Neutrophil (primary cell): Measurements from ENCODE around the gene PHKA2.

ENCODE experiments used
- H3K27ac ChIP-seq: fragments of 200-600 bp; sonication (generic); 2 replicates; pipeline ENCODE4 v1.5.1; 2016; ENCODE audit warnings: mild to moderate bottlenecking, moderate library complexity
- H3K27me3 ChIP-seq: fragments of 200-600 bp; sonication (generic); 2 replicates; pipeline ENCODE4 v1.6.0; 2016; ENCODE audit warnings: mild to moderate bottlenecking
- H3K36me3 ChIP-seq: fragments of 200-600 bp; sonication (generic); 2 replicates; pipeline ENCODE4 v1.5.1; 2017
- H3K4me1 ChIP-seq, 2 experiments: fragments of 200-600 bp in 1 of 2; sonication (generic) in 1 of 2; 1 replicate in 1 of 2; 2 replicates in 1 of 2; pipeline versions ENCODE4 v1.5.1 to v1.6.1; 2013 to 2016; ENCODE audit warnings: low read depth in 1 of 2, low read length in 1 of 2, mild to moderate bottlenecking in 1 of 2, moderate library complexity in 1 of 2; ENCODE audit not compliant: control insufficient read depth in 1 of 2, insufficient read depth in 1 of 2
- H3K4me3 ChIP-seq, 2 experiments: fragments of 200-600 bp in 1 of 2; sonication (generic) in 1 of 2; 1 replicate in 1 of 2; 2 replicates in 1 of 2; pipeline ENCODE4 v1.5.1; 2013 to 2016; ENCODE audit warnings: low read depth in 1 of 2, low read length in 1 of 2, mild to moderate bottlenecking in 1 of 2, moderate library complexity in 1 of 2
- H3K9me3 ChIP-seq: fragments of 200-600 bp; sonication (generic); 2 replicates; pipeline ENCODE4 v1.5.1; 2016
- TF ChIP-seq, protein P1 (sequence below): fragments of 200-600 bp; sonication (generic); IDR thresholded peaks from 2 replicates; pipeline ENCODE4 v1.5.1; 2016; ENCODE audit warnings: antibody characterized with exemption

The PHKA2 gene

DNA sequence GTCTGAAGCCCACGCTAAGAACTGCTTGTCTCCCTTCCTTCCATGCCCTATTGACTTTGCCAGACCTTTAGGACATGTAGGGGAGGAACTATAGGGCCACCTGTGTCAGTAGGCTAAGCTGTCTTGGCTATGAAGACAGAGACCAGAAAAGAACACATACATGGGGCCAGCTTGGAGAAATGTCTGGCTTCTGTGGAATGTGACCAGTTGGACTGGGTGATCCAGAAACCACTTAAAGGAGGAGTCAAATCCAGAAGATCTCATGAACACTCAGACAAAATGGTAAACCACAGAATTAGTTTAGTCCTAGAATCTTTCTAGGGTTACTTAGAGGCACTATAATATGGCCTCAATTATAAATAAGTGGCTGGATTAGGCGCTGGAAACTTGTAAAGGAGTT lies 42.0 kb downstream of the PHKA2 start:
- Histone ChIP-seq H3K27ac (no peak overlapping the region), H3K9me3 (no peaks in the 10 kb centered on the region), H3K4me1 (no peaks in the 10 kb centered on the region), H3K27me3 (no peaks in the 10 kb centered on the region), H3K36me3 (peaks cover 48% of the 10 kb centered on the region), H3K4me3 (no peak overlapping the region)
- TF ChIP-seq, protein P1, sequence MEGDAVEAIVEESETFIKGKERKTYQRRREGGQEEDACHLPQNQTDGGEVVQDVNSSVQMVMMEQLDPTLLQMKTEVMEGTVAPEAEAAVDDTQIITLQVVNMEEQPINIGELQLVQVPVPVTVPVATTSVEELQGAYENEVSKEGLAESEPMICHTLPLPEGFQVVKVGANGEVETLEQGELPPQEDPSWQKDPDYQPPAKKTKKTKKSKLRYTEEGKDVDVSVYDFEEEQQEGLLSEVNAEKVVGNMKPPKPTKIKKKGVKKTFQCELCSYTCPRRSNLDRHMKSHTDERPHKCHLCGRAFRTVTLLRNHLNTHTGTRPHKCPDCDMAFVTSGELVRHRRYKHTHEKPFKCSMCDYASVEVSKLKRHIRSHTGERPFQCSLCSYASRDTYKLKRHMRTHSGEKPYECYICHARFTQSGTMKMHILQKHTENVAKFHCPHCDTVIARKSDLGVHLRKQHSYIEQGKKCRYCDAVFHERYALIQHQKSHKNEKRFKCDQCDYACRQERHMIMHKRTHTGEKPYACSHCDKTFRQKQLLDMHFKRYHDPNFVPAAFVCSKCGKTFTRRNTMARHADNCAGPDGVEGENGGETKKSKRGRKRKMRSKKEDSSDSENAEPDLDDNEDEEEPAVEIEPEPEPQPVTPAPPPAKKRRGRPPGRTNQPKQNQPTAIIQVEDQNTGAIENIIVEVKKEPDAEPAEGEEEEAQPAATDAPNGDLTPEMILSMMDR: no peak

DNA sequence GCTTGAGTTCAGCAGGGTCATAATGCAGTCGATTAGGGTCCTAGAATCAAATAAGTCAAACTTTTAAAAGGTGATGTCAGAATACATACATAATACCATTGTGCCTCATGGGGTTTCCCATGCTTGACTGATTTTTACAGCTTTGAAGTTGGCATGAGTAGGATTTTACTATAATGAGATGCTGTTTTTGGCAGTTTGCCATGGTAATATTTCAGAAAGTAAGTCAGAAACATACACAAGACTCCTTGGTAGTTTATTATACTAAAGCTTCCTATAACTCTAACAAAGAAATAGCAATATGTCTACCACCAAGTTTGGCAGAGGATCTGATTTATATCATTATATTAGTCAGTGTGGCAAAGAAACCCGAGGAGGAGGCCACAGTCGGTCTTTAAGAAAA lies 45.2 kb downstream of the PHKA2 start:
- peaks cover 62% of the 10 kb centered on the region for H3K36me3 ChIP-seq
- no peaks in the 10 kb centered on the region for H3K4me1 ChIP-seq
- peak overlapping the region; percentile 58 for H3K27ac ChIP-seq
- no peaks in the 10 kb centered on the region for H3K27me3 ChIP-seq
- TF ChIP-seq, protein P1: no peak
- H3K9me3 ChIP-seq: no peaks in the 10 kb centered on the region
- H3K4me3 ChIP-seq: no peak overlapping the region

DNA sequence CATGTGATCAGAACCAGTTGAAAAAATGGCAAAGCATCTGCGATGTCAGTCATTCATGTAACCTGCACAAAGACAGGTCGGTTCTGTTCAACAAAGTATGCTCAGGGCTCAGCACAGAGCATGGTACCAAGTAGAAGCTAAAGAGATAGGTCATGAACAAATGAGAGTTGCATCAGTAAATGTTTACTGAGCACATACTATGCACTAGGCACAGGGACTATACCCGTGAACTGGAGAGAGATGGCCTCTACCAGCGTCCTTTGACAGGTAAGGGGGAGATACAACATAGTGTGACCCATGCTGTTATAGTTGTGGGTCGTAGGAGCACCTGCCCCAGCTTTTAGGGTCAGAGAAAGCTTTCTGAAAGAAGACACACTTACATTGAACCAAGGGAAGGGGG lies 46.7 kb downstream of the PHKA2 start:
- H3K36me3 ChIP-seq: peaks cover 60% of the 10 kb centered on the region
- H3K4me1 ChIP-seq: no peaks in the 10 kb centered on the region
- no peaks in the 10 kb centered on the region for H3K9me3 ChIP-seq
- H3K27me3 ChIP-seq: no peaks in the 10 kb centered on the region
- peak overlapping the region; percentile 58 for H3K27ac ChIP-seq
- H3K4me3 ChIP-seq: no peak overlapping the region
- TF ChIP-seq, protein P1: no peak

DNA sequence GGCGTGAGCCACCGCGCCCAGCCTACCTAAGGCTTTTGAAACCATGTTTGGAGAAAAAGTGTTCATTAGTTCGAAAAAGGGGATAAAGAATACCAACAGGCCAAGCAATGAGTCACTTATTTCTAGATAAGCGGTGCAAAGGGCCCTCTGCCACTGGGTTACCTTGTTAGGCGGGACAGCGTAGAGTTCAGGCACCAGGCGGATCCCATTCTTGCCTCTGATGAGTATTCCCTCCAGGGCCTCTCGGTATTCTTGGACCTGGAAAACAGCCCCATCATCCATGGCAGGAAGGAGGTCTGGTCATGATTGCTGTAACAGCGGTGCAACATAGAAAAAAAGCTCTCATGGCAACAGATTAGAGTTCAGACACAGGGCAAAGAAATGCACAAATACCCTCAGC lies 48.0 kb downstream of the PHKA2 start:
- Histone ChIP-seq H3K36me3 (peaks cover 61% of the 10 kb centered on the region), H3K4me3 (no peak overlapping the region), H3K27me3 (no peaks in the 10 kb centered on the region), H3K27ac (no peak overlapping the region), H3K4me1 (no peaks in the 10 kb centered on the region), H3K9me3 (no peaks in the 10 kb centered on the region)
- TF ChIP-seq, protein P1: no peak

DNA sequence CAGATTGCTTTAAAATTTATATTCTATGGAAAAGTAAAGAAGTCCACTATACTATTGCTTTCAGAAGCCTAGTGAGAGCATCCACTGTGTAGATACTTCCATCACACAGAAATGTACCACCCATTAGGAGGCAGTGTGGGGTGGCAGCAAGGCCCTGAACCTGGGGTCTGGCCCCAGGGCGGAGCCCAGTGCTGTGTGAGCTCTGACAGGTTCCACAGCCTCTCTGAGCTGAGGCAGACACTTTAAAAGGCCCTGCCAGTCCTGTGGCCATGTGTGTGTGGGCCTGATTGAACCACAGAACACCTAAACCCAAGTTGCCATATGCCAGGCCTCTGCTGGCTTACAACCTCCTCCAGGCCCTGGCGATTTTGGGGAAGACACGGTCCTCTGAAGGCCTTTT lies 49.2 kb downstream of the PHKA2 start:
- Histone ChIP-seq H3K27me3 (no peaks in the 10 kb centered on the region), H3K4me1 (no peaks in the 10 kb centered on the region), H3K36me3 (peaks cover 64% of the 10 kb centered on the region), H3K4me3 (no peak overlapping the region), H3K9me3 (no peaks in the 10 kb centered on the region), H3K27ac (no peak overlapping the region)
- TF ChIP-seq, protein P1: no peak

DNA sequence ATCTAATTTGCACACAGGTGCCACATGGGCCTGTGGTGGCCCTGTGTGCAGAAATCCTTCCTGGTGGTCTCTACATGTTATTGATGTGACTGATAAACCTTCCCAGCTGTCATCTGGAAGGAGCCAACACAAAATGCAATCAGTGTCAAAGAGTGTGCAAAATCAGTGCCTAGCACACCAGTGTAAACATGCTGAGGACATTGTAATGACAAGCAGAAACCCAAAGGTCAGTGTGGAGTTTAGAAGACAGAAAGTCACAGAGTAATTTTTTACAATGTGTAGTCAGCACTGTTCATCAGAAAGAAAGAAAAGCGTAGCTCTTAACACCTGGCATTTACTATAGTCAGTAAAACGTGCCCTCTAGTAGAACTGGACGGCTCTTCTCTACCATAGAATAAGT lies 50.3 kb downstream of the PHKA2 start:
- peaks cover 71% of the 10 kb centered on the region for H3K36me3 ChIP-seq
- H3K4me1 ChIP-seq: no peaks in the 10 kb centered on the region
- no peaks in the 10 kb centered on the region for H3K9me3 ChIP-seq
- TF ChIP-seq, protein P1: no peak
- H3K4me3 ChIP-seq: no peak overlapping the region
- no peak overlapping the region for H3K27ac ChIP-seq
- H3K27me3 ChIP-seq: no peaks in the 10 kb centered on the region
